Smooth muscle cell of the brain vasculature (primary cell): ENCODE measurements around the gene CHPF2.

Experiments
- DNase-seq: peaks from one replicate; pipeline ENCODE4 v3.0.0-alpha.2; 2012; ENCODE audit warnings: low read depth, low spot score

CHPF2 gene

DNA sequence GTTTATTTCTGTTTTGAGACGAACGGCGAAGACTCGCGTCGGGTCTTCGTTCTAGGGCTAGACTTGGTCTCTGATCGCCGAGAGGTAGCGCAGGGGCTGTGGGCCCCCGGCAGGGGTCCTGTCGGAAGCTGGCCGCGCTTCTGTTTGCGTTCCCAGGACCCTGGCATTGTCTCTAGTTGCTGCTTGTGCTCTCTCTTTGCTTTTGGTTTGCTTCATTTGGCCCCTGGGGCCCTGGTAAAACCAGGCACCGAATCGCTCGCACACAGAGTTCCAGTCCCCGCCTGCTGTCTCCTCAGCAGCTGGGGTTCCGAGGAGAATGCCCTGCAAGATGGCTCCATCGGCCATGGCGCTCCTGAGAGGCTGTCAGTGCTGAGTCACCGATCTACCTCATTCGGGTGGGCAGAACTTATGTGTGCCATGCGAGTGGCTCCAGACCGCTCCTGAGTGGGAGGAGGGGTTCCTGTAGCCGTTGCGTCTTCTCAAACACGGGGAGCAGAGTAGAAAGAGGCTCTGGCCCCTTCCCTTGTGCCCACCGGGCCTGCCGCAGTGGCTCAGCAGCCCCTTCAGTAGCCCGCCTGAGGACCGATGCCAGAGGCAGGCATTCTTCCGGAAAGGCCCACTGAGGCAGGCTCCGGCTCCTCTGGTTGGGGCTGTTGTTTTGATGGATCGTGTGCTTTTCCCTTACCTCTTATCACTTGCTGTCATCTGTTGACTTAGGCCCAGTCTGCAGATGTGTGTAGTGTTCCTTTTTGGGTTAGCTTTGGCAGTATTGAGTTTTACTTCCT, 826 bp downstream of the CHPF2 start:
- no peak for DNase-seq

DNA sequence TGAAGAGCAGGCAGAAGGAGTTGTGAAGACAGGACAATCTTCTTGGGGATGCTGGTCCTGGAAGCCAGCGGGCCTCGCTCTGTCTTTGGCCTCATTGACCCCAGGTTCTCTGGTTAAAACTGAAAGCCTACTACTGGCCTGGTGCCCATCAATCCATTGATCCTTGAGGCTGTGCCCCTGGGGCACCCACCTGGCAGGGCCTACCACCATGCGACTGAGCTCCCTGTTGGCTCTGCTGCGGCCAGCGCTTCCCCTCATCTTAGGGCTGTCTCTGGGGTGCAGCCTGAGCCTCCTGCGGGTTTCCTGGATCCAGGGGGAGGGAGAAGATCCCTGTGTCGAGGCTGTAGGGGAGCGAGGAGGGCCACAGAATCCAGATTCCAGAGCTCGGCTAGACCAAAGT, 1.5 kb downstream of the CHPF2 start:
- no peak for DNase-seq

DNA sequence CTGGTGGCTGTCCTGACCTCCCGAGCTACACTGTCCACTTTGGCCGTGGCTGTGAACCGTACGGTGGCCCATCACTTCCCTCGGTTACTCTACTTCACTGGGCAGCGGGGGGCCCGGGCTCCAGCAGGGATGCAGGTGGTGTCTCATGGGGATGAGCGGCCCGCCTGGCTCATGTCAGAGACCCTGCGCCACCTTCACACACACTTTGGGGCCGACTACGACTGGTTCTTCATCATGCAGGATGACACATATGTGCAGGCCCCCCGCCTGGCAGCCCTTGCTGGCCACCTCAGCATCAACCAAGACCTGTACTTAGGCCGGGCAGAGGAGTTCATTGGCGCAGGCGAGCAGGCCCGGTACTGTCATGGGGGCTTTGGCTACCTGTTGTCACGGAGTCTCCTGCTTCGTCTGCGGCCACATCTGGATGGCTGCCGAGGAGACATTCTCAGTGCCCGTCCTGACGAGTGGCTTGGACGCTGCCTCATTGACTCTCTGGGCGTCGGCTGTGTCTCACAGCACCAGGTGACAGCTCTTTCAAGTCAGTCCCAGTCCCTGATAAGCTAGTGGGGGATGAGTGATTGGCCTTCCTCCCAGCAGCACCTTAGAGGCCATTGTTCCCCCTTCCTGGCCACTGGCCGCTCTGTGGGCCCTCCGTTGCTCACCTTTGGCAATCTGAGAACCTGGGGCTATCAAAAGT, 3.0 kb downstream of the CHPF2 start:
- no peak for DNase-seq

DNA sequence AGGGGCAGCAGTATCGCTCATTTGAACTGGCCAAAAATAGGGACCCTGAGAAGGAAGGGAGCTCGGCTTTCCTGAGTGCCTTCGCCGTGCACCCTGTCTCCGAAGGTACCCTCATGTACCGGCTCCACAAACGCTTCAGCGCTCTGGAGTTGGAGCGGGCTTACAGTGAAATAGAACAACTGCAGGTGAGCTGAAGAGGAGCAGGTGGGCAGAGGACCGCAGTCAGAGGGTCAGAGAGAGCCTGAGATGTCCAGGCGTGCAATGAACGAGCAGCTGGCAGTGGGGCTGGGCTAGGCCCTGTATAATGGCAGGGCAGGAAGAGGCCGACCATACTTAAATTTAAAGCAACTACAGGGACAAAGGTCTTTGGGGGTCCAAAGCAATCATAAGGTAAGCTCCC, 4.1 kb downstream of the CHPF2 start:
- DNase-seq, result no peak

DNA sequence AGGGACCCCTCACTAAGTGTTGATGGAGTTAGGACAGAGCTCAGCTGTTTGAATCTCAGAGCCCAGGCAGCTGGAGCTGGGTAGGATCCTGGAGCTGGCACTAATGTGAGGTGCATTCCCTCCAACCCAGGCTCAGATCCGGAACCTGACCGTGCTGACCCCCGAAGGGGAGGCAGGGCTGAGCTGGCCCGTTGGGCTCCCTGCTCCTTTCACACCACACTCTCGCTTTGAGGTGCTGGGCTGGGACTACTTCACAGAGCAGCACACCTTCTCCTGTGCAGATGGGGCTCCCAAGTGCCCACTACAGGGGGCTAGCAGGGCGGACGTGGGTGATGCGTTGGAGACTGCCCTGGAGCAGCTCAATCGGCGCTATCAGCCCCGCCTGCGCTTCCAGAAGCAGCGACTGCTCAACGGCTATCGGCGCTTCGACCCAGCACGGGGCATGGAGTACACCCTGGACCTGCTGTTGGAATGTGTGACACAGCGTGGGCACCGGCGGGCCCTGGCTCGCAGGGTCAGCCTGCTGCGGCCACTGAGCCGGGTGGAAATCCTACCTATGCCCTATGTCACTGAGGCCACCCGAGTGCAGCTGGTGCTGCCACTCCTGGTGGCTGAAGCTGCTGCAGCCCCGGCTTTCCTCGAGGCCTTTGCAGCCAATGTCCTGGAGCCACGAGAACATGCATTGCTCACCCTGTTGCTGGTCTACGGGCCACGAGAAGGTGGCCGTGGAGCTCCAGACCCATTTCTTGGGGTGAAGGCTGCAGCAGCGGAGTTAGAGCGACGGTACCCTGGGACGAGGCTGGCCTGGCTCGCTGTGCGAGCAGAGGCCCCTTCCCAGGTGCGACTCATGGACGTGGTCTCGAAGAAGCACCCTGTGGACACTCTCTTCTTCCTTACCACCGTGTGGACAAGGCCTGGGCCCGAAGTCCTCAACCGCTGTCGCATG, 5.2 kb downstream of the CHPF2 start:
- no peak for DNase-seq

DNA sequence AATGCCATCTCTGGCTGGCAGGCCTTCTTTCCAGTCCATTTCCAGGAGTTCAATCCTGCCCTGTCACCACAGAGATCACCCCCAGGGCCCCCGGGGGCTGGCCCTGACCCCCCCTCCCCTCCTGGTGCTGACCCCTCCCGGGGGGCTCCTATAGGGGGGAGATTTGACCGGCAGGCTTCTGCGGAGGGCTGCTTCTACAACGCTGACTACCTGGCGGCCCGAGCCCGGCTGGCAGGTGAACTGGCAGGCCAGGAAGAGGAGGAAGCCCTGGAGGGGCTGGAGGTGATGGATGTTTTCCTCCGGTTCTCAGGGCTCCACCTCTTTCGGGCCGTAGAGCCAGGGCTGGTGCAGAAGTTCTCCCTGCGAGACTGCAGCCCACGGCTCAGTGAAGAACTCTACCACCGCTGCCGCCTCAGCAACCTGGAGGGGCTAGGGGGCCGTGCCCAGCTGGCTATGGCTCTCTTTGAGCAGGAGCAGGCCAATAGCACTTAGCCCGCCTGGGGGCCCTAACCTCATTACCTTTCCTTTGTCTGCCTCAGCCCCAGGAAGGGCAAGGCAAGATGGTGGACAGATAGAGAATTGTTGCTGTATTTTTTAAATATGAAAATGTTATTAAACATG, 6.0 kb downstream of the CHPF2 start:
- no peak for DNase-seq

DNA sequence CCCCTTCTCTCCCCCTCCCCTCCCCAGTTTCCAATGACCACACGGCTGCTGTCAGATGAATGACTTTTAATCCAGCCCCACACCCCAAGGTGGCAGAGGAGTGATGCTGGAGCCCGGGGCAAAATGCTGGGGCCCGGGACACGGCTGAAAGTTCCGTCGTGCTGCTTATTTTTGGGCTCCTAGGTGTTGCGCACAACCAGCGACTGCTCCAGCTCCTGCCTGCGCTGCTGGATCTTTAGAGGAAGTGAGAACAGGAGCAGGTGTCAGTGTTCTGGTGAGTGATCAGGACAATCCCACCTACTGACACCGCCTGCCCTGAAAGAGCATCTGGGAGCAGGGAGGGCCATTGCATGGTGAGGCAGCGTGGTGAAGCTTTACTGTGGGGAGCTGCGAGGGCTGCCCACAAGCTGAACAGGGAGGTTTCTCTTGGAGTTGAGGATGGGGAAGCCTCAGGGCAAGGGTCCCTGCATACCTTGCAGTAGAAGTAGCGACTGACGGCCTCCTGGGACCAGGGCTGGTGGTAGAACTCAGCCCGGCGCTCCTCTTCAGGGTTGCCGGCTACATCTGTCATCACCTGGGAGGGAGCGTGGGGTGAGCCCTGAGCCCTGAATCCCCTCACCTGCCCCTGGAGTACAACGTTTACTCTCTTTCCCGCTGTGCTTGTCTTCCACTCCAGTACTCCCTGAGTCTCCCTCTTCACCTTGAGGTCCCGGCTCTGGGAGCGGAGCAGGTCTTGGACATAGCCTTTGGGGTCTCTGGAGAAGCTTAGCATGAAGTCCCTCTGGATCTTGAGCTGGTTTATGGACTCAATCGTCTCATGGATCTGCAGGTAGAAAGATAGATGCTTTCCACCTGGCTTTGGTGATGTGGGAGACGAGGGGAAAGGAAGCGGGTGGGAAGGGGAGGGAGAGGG, 6.9 kb downstream of the CHPF2 start:
- no peak for DNase-seq

DNA sequence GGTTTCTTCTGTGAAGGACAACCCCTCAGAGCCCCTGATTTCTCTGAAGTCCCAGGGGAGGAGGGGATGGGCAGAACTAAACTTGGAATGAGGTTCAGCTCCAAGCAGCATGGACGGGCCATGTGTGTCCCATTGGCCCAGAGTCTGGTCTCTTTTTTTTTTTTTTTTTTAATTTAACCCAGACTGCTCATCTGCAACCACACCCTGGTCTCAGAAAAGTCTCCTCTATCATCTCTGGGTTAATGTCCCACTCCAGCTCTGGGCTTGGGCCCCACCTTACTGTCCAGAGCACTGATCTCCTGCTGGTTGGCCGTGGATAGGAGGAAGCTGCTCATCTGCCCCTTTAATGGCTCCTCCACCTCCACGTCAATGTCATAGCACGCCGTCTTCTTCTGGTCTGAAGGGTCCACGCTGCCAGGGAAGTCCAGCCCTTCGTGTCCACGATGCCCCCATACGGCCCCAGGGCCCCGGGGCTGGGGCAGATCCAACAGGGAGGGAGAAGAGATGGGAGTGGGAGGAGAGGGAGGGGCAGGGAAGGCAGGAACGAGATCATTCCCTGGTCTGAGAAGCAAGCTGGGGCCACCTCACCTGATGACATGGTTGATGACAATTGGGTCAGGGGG, 7.7 kb downstream of the CHPF2 start:
- DNase-seq, result no peak

DNA sequence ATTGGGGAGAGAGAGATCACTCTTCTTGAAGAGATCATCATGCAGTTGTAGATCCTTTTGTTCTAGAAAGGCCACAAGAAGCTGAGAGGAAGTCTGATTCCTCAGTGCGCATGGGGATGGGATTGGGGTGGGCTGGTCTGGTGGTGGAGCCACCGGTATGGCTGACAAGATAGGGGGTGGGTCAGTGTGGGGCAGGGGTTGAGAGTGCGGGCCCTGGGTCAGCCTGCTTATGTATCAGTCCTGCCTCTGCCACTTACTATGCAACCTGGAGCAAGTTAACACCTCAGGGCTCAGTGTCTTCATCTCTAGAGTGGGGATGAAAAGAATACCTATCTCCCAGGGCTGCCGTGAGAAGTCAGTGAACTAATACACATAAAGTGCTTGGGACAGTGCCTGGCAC, 8.3 kb downstream of the CHPF2 start:
- no peak for DNase-seq

DNA sequence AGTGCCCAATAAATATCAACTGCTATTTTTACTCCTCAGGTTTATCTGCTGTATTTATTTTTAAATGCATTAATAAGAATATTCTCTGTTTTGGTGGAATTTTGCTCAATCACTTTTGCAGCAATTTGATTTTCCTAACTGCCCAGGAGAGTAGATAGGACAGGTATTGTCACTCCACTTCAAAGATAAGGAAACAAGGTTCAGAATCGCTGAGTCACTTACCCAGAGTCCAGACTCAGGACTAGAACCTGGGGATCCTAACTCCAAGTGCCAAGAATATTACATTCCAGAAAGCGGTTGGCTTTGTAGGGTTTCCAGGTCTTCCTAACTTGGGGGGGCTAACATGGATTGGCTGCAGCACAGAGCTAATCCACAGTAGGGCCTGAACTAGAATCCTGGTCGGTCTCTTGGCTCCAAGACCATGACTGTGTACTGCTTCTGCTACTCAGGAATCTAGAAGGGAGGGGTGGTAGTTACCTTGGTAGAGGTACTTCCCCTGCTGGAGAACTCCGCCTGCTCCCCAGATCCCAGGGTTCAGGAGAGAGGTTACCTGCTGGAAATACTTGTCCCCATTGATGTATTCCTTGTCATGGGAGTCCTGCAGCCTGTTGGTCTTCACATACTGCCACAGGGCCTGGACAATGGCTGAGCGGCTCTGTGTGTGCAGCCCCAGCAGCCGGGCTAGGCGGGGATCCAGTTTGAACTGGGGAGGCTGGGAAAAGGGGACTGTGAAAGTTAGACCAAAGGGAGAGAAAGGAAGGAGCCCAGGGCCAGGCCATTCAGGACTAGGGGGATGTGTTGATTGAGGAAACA, 8.9 kb downstream of the CHPF2 start:
- no peak for DNase-seq

DNA sequence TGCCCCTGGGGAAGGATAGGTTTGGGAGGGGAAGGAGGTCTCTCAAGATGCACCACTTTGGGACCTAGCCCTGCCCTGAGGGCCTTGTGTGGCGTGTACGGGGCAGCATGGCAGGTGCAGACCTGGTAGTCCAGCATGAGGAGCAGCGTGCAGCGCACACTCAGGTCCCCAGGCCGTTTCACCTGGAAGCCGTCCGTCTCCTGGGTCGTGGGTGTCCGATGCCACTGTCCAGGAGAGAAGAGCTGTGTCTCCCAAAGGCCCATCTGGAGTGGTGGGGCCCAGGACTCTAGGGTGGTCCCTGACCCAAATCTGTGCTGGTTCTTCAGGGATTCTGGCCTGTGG, 9.4 kb downstream of the CHPF2 start:
- no peak for DNase-seq

DNA sequence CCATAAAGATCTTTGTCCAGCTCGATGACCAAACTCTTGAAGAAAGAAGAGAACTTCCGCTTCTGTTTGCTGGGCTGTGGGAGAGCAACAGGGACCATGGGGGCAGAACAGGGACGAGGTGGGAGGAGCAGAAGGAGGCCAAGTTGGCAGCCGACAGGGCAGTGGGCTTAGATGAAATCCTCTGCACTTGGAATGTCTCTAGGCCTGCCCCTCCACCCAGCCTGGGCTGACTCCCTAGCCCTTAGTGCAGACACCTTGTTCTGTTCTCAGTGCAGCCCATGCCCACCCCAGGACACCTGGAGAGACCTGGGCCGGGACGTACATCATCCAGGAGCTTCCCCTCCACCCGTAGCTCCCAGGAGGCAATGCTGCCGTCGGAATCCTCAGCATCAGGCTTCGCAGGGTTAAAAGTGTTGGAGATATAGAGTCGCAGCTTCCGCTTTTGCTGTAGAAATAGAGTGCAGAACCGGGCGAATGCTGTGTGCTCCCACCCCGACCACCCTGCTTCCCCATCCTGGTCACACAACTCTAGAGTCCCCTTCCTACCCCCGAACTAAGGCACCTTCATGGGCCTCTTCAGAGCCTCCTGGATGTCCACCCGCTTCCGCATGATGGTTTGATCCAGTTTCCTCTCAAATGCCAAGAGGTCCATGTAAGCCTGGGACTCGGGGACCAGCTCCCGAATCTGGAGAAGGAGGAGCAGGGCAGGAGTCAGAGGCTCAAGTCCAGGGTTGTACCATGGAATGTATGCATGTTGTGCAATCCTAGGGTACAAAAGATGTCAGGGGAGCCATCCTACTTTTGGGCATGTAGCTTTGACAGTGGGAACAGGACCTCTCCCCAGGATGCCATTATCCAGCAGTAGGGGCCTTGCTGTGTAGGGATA, 10.1 kb downstream of the CHPF2 start:
- no peak for DNase-seq

DNA sequence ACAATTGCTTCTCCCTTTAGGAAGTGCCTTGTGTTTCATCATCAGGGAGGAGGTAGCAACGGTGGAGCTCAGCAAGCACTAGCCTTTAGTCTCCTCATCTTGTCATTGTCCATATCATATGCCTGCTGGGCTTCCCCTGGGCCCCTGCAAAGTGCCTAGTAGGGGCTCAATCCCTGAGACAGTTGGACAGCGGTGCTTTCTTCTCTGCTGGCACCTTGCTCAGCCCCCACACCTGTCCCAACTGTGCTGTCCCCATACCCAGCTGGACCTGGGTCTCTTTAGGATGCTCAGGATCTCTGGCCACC, 10.7 kb downstream of the CHPF2 start:
- DNase-seq, result no peak

DNA sequence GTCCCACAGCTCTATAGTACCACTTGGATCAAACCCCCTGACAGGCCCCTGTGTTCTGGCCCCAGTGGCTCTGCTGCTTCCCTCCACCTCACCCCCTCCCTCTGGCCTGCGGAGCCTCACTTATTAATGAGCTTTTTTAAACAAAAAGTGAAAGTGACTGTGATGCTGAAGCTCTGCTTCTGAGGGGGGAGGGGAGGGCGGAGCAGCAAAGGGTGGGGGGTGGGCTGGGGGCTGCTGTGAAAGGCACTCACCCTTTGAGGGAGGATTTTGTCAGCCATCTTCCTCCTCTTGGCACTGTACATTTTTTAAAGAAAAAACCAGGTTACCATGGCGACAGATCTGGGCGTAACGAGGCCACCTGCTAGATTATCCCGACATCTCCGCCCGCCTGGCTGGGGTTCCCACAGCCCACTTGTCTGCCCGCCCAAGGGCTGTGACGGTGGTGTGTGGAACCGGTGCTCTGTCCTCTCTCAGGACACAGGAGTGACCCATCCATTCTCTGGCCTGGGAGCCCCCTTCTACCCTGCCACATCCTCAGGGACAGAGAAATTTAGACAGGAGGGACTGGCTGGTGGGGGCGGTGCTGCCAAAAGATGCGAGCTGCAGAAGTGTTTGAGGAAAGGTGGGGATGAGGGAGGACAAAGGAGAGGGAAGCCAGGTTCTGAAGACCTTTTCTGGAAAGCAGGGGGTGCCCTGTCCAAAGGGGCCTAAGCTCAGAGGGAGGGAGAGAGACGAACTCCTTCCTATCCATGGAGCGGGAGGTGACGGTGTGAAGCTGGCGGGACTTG, 11.3 kb downstream of the CHPF2 start:
- no peak for DNase-seq

DNA sequence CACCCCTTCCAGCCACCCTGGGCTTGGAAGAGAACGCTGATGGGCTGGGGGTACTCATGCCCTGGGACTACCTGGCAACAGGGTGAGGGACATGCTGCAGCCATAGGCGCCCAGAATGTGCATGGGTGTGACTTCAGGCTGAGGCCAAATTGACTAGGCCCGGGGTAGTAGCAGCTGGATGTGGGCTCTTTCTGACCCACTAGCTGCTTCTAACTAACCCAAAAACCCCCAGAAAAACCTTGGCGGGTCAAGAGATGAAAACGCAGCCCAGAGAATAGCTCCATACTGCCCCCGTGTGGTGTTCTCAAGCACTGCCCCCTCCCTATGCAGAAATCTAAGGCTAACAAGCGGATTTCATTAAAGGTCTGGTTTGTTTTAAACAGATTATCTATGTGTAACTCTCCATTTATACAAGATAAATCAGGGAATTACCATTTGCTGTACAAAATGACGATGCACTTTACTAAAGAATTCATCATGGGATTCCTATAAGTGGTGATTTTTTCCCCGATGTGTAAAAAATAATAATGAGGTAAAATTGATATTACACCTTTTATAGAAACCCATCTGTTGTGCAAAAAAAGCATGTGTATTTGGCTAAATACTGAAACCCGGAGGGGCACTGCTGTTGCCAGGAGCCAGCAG, 12.0 kb downstream of the CHPF2 start:
- DNase-seq, result no peak

DNA sequence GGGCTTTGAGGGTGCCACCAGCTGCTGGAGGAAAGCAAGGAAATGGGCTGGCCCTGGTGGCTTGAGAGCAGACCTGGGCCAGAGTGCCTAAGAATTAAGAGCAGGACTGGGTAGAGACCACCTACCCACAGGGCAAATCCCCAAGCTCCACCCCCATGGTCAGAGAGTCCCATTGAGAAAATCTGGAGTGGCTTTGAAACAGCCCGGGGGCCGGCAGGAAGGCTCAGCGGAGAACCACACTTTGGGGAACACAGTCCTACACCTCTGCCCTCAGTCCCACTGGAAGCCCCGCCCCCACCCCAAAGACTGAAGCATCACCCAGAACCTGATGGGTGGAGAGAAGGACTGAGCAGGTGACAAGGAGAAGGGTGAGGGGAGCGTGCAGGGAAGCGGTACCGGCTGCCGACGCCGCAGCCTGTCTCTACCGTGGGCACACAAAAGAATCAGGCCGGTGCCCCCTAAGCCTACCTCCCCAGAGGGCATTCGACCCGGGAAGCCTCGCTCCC, 12.6 kb downstream of the CHPF2 start:
- DNase-seq, result no peak
